K562 treated with DMSO at 1 percent for 4 hours (cell line): Measurements from ENCODE around the gene RAPGEF5. TPM values are rescaled to one million over a fixed set of nuclear protein-coding genes. Genes with fewer than 3 reads are reported as not detected.

Experiments used
- total RNA-seq: library from RNA; unstranded; fragments of 300-600 nt; gene quantifications from 2 replicates; pipeline ENCODE4 v1.2.3, GENCODE V29; 2022; ENCODE audit not compliant: insufficient read depth

The RAPGEF5 gene, protein sequence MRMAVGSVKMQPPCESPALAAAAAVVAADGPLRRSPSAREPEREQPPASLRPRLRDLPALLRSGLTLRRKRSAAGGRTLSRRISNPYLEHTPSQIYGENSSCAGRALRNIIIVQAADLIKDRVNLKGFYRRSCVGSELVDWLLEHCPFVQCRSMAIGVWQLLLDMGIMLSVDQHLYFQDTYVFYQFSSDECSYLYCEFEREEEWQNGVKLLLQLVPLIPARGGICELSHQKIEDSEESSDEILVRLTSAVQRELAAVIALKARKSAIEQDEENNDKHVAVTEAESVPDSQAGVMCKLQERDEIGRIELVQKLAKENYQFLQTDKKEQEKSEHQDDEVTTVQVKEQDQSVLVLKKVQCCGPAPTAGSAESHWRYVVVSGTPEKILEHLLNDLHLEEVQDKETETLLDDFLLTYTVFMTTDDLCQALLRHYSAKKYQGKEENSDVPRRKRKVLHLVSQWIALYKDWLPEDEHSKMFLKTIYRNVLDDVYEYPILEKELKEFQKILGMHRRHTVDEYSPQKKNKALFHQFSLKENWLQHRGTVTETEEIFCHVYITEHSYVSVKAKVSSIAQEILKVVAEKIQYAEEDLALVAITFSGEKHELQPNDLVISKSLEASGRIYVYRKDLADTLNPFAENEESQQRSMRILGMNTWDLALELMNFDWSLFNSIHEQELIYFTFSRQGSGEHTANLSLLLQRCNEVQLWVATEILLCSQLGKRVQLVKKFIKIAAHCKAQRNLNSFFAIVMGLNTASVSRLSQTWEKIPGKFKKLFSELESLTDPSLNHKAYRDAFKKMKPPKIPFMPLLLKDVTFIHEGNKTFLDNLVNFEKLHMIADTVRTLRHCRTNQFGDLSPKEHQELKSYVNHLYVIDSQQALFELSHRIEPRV
- 0.85 and 2.0 TPM in 2 replicates for total RNA-seq

DNA sequence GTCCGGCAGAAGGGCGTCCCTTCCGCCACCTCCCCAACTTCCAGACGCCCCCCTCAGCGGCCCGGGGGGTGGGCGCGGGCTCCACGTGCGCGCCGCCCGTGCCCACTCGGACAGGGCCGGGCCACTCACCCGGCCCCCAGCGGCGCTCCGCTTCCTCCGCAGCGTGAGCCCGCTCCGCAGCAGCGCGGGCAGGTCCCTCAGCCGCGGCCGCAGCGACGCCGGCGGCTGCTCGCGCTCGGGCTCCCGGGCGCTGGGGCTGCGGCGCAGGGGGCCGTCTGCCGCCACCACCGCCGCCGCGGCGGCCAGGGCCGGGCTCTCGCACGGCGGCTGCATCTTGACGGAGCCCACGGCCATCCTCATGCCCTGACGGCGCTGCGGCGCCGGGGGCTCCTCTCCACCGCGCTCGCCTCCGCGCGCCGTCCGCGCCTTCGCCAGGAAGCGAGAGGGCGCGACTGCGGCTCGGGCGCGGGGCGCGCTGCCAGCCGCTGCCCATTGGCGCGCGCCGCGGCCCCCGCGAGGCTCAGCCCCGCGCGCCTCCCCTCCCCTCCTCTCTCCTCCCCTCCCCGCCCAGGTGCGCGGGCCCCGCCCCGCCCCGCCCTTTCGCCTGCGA, at the start of gene RAPGEF5:
Gene RAPGEF5 (minus strand): TSS at position 454 of the 610 bp plus-strand sequence. CDS start 94 bp downstream, at position 360.

Other genes starting within 250 kb of the RAPGEF5 start
- 21.9 and 30.1 TPM in 2 replicates for gene STEAP1B, start 143.0 kb upstream of the RAPGEF5 start, total RNA-seq